NCI-H187 (cell line): ENCODE results near the gene ASB3.

Experiments used
- DNase-seq, 2 experiments: peaks; one replicate each; lab custom pipeline; 2025; lab: John Stamatoyannopoulos, UW

Gene ASB3

GRCh38 chr2:53652131-53652530 lies 134.6 kb downstream of the ASB3 start:
- DNase-seq: no peak

DNA sequence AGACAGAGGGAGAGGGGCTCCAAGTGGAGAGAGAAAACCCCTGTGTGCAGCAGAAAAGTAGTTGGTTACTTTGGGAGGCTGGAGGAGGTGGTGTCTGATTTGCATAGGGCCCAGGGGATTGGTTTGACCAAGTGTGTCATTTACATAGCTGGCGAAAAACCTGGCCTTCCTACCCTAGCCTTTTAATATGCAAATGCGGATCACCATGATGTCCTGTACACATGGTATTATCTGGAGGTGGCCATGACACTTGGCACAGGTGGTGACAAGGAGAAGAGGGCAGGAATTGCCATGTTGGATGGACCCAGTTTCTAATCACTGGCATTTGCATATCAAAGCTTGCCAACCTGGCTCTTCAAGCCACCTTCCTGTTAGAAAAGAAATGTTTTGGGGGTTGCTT lies 140.0 kb downstream of the ASB3 start:
- DNase-seq: no peak

DNA sequence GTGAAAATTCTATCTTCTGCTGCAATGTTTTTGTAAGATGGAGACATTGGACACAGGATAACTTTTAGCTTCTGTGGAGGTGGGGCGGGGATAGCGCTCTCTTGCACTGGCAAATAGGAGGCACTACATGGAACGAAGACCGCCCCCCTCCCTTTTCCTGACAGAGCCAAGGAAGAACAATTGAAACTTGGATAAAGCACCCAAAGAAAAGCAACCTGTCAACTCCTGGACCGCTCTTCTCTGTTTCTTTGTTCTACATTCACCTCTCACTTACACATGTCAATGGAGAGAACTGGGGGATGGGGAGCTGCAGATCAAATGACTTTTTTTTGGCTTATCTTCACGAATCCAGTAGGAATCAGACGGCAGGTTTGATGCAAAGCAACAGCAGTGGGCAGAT lies 145.5 kb downstream of the ASB3 start:
- no peak for DNase-seq

- DNase-seq: no peak
Measured at GRCh38 chr2:53640466-53640865, 146.3 kb downstream of the ASB3 start.

DNA sequence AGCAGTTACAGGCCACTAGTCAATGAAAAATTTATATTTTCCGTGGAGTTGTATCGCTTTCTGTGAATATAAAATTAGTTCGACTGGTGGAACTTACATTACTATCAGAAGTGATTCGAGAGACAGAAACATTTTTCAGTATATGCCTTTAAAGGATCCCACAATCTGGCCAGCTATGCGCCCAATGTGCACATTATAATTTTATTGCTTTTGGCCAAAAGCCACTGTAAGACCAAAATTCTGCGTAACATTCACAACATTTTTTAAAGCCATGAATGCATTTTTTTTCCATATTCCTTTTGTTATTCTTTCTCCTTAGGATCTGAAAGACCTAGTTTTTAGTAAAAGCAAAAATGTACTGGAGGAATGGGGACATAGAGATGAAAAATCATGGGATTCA lies 150.2 kb downstream of the ASB3 start:
- DNase-seq: no peak

DNA sequence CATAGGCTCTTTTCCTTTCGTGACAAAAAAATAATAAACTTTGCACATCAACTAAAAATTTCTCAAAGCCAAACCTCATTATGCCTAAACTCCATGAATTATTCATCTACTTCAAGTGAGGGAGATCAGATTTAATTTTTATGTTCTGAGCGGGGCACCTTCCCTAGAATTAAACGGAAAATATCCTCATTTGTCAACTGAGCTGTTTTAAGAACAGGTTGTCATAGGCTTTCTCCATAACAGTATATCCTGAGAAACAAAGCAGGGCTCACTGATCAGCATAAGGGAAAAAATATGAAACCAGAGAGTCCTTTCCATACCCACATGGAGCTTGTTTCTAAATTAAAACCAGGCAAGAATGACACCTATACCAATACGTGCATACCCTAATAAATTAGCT lies 150.6 kb downstream of the ASB3 start:
- no peak for DNase-seq

DNA sequence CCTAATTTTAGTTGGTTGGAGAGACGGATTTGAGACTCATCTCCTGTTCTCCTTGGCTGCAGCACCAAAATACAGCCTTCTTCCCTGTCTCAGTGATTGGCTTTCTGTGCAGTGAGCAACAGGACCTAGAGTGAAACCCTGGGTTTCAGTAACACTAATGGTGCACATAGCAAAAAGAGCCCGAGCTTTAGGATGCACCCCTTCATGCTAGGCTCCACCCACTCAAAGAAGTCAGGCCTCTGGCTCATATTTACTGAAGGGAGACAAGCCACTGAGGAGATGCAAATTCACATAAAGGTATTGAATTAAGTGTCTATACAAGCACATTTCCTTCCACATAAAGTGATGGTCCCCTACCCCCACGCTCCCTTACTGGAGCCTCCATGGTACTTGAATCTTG lies 151.1 kb downstream of the ASB3 start:
- DNase-seq: no peak

- no peak for DNase-seq
Measured at GRCh38 chr2:53633441-53633840, 153.3 kb downstream of the ASB3 start.

DNA sequence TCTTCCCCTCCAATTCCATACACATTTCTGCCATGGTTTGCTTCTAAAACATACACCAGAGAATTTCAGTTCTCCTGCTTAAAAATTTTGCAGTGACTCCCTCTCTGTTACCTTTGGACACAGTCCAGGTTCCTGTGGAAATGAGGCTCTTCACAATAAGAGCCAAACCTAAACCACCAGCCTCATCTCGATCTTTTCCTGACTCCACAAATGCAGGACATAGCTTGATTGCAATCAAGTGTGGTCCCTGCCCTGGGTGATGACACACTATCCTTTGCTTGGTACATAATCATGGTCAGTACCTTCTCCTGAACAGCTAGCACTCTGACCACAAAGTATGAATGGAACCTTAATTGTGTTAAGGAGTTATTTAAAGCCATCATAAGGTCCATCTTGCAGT lies 154.0 kb downstream of the ASB3 start:
- no peak for DNase-seq

- DNase-seq: no peak
Measured at GRCh38 chr2:53632126-53632460, 154.7 kb downstream of the ASB3 start.

- no peak for DNase-seq
Measured at GRCh38 chr2:53631313-53632125, 155.2 kb downstream of the ASB3 start.

GRCh38 chr2:53630026-53630606 lies 156.6 kb downstream of the ASB3 start:
- no peak for DNase-seq

DNA sequence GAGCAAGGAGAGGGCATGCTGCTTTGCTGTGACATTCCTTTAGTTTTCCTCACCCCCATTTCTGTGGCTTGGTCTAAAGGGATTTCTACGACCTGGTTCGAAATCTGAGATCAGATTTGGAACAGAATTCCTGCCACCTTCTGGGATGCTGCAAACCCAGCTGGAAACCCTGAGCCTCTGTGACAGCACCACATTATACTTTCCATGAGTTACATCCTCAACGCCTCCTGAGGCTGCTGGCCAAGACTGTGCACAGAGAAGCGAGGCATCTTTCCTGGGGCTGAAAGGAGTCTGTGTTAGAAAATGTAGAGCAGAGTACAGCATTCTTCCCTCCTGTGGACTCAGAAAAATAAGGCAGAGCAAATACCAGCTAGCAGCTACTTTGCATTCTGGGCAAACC lies 157.3 kb downstream of the ASB3 start:
- no peak for DNase-seq

DNA sequence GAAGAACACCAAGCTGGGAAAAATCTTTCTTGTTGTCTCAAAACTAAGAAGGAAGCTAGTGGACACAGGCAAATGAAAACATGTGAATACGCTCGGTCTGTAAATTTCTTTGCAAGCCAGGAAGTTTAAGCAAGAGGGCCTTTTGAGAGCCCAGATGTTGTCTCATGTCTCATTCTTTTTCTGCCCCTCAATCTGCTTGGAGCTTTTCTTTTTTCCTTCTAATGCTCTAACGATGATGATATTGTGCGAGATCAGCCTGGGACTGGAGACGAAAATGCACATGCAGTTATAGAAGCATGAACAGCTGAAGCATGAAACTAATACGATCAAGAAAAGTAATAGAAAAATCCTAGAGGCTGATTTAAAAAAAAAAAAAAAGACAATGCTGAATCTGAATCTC lies 157.8 kb downstream of the ASB3 start:
- no peak for DNase-seq

DNA sequence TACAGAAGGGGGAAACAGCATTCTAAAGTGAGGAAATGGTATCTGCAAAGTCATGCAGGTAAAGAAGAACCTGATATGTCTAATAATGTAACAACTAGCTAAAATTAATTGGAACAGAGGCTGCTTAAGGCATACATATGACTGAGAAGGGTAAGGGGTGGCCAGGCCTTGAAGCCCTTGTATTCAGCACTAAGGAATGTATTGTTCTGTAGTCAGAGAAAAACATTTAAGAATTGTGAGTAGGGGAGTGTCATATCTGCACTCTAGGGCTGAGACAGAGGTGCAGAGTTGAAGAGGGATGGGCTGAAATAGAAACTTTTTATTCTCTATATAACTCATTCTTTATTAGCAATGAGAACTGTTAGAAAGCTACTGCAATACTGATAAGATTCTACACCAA lies 164.6 kb downstream of the ASB3 start:
- DNase-seq: no peak

GRCh38 chr2:53620981-53621380 lies 165.8 kb downstream of the ASB3 start:
- DNase-seq: no peak
